Common myeloid progenitor, CD34-positive (primary cell): Measurements from ENCODE around the gene CDC42EP5.
"Not testable (repeated sequence)": the region's sequence is repeated elsewhere in the genome, so short reads cannot be mapped to it uniquely, and the experiment has no call there.

Experiments
- CTCF ChIA-PET: fragments of 350-600 bp; sonication (Branson Sonifier 250); formaldehyde crosslinking; loops from one replicate; lab custom pipeline; 2021; ENCODE audit warnings: antibody characterized with exemption; lab: Charles Lee
- POLR2A ChIA-PET: fragments of 350-600 bp; sonication (Branson Sonifier 250); formaldehyde crosslinking; loops from one replicate; lab custom pipeline; 2021; ENCODE audit warnings: antibody characterized with exemption; lab: Charles Lee
- DNase-seq, 3 donors: peaks; one replicate each; pipeline versions ENCODE4 v3.0.0 to v3.0.0-alpha.2; 2013
- H3K27ac ChIP-seq, 2 experiments: 1 replicate in 1 of 2; 2 replicates in 1 of 2; pipeline ENCODE4 v1.7.0; 2013; ENCODE audit warnings: inconsistent platforms in 2 of 2, low read length in 2 of 2, mild to moderate bottlenecking in 2 of 2, low read depth in 1 of 2, moderate library complexity in 1 of 2; ENCODE audit not compliant: severe bottlenecking in 2 of 2, insufficient read depth in 1 of 2, poor library complexity in 1 of 2
- H3K27me3 ChIP-seq, 5 experiments: replicated peaks in 2 of 5; 1 replicate in 3 of 5; 2 replicates in 2 of 5; pipeline versions ENCODE4 v1.6.1 to v1.7.0; 2013; ENCODE audit warnings: low read length in 4 of 5, mild to moderate bottlenecking in 2 of 5, moderate library complexity in 2 of 5, inconsistent platforms in 1 of 5; ENCODE audit not compliant: insufficient read depth in 5 of 5, control insufficient read depth in 4 of 5
- H3K36me3 ChIP-seq, 4 experiments: 1 replicate in 2 of 4; 2 replicates in 2 of 4; pipeline versions ENCODE4 v1.6.1 to v1.7.0; 2013; ENCODE audit warnings: low read length in 3 of 4, control low read depth in 1 of 4, mild to moderate bottlenecking in 1 of 4; ENCODE audit not compliant: control insufficient read depth in 4 of 4, insufficient read depth in 4 of 4
- H3K4me1 ChIP-seq, 4 experiments: 1 replicate in 3 of 4; 2 replicates in 1 of 4; pipeline versions ENCODE4 v1.6.1 to v1.7.1; 2013; ENCODE audit warnings: low read length in 3 of 4, mild to moderate bottlenecking in 3 of 4, control low read depth in 1 of 4, inconsistent platforms in 1 of 4, moderate library complexity in 1 of 4; ENCODE audit not compliant: control insufficient read depth in 4 of 4, insufficient read depth in 4 of 4; ENCODE audit errors: control extremely low read depth in 1 of 4
- H3K4me3 ChIP-seq, 7 experiments: 1 replicate in 4 of 7; 2 replicates in 3 of 7; pipeline versions ENCODE4 v1.5.1 to v1.7.0; 2013; ENCODE audit warnings: mild to moderate bottlenecking in 7 of 7, low read length in 6 of 7, moderate library complexity in 6 of 7, inconsistent platforms in 2 of 7, low read depth in 2 of 7, control low read depth in 1 of 7; ENCODE audit not compliant: insufficient read depth in 4 of 7, control insufficient read depth in 1 of 7; ENCODE audit errors: extremely low read depth in 1 of 7
- H3K9me3 ChIP-seq, 5 experiments: 1 replicate in 4 of 5; 2 replicates in 1 of 5; pipeline versions ENCODE4 v1.6.1 to v1.7.1; 2013; ENCODE audit warnings: low read length in 4 of 5, mild to moderate bottlenecking in 2 of 5, inconsistent platforms in 1 of 5, low read depth in 1 of 5, moderate library complexity in 1 of 5; ENCODE audit not compliant: control insufficient read depth in 4 of 5, insufficient read depth in 2 of 5; ENCODE audit errors: control extremely low read depth in 1 of 5
- WGBS: methylation state at CpG from one replicate; pipeline ENCODE4 v1.1.5; 2013; ENCODE audit not compliant: insufficient coverage; 5-methylcytosine and 5-hydroxymethylcytosine counted together

Gene CDC42EP5

DNA sequence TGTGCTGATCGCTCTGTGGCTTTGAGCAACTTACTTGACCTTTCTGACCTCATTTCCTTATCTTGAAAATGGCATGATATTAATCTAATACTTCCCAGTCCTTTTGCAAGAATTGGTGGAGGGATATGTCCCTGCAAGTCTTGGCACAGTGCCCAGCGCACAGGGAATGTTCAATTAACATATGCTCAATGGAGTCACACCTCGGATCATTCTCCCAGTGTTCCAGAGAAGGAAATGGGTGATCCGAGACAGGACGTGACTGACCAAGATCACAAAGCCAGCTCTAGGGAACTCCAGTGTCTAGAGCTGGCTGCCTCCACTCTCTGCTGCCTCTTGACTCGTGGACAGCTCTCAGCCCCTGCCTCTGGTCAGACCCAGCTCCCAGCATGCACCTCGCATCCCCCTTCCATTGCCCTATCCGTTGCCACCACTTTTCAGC is 3.6 kb downstream of the CDC42EP5 start:
- POLR2A ChIA-PET = no interaction called here
- DNase-seq = no peak
- Histone ChIP-seq H3K4me3 (no peak overlapping the region), H3K9me3 (no peaks in the 10 kb centered on the region), H3K4me1 (peaks cover 6 to 30% (median 23%) of the 10 kb centered on the region in 4 experiments), H3K27me3 (peaks cover 5 to 37% (median 11%) of the 10 kb centered on the region in 5 experiments), H3K36me3 (no peaks in the 10 kb centered on the region), H3K27ac (no peak overlapping the region)
- WGBS = 89% methylated on average over 7 of the region's 8 CpGs
- CTCF ChIA-PET = interaction anchor here (1.1 to 1.4 kb wide), 2 partner anchors 10 to 26 kb away, joined by 3 to 4 read pairs; no protein-coding TSS in a partner anchor

DNA sequence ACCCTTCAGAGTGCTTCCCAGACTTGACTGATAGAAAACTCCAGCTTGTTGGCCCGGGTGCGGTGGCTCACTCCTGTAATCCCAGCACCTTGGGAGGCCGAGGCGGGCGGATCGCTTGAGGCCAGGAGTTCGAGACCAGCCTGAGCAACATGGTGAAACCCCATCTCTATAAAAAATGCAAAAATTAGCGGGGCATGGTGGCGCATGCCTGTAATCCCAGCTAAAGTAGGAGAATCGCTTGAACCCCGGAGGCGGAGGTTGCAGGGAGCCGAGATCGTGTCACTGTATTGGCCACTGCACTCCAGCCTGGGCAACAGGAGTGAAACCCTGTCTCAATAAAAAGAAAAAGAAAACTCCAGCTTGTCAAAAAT is 7.0 kb downstream of the CDC42EP5 start:
- peaks cover 6 to 43% (median 37%) of the 10 kb centered on the region in 4 experiments for H3K4me1 ChIP-seq
- POLR2A ChIA-PET, H3K9me3 ChIP-seq, H3K27ac ChIP-seq, CTCF ChIA-PET, DNase-seq, H3K4me3 ChIP-seq: not testable (repeated sequence)
- peaks cover 5 to 25% (median 11%) of the 10 kb centered on the region in 5 experiments for H3K27me3 ChIP-seq
- WGBS = 100% methylated on average over 11 of the region's 14 CpGs
- H3K36me3 ChIP-seq = peaks cover 0 to 14% (median 6%) of the 10 kb centered on the region in 4 experiments

DNA sequence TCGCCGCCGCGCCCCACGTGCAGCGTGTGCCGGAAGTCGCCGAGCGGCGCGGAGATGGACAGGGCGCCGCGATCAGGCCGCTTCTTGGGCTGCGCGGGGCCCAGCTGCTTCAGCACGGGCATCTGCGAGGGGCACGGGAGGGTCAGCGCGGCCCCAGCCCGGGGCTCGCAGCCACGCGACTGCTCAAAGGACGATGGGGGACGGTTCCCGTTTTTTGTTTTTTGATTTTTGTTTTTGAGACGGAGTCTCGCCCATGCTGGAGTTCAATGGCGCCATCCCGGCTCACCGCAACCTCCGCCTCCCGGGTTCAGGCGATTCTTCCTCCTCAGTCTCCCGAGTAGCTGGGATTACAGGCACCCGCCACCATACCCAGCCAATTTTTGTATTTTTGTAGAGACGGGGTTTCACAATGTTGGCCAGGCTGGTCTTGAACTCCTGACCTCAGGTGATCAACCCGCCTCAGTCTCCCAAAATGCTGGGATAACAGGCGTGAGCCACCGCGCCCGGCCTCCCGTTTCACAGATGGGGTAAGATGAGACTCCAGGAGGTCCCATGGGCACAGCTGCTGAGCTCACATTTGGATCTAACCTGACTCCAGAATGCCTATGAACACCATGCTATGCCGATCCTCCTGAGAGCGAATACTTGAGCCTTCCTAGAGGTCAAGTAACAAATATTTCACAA is 7.5 kb downstream of the CDC42EP5 start:
- CTCF ChIA-PET = no interaction called here
- peaks cover 3 to 20% (median 7%) of the 10 kb centered on the region in 5 experiments for H3K27me3 ChIP-seq

DNA sequence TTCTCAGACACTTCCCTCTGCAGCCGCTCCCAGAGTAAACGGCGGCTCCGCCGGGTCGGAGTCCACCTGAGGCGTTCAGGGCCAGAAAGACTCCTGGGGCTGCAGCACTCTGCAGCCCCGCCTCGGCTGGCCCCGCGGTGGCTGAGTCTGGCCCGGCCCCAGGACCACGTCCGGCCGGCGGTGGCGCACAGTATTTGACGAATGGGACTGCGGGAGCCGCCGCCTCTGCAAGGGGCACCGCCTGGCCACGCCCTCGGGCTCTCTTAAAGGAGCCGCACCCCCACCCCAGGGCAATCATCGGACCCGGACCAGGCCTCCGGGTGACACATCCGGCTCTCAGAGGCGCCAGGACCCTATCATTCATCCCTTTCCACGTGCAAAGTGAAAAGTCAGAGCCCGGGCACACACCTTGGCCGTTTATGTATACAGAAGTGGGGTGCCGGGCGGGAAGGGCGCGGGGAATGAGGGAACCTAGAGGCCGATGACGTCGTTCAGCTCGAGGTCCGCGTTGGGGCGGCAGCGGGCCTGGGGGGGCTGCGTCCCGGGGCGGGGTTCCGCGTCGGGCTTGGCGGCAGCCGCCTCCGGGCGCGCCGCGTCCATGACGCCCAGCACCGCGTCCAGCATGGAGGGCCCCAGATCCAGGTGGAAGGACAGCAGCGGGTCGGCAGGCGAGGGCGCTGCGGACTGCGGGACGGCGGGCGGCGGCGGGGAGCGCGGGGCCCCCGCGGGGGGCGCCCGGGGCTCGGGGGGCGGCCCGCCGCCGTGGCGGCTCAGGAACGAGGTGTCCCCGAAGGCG is 8.3 kb downstream of the CDC42EP5 start:
- CTCF ChIA-PET = no interaction called here
- POLR2A ChIA-PET = no interaction called here
- peaks cover 0 to 42% (median 34%) of the 10 kb centered on the region in 4 experiments for H3K4me1 ChIP-seq
- H3K27me3 ChIP-seq = peaks cover 0 to 13% (median 5%) of the 10 kb centered on the region in 5 experiments
- H3K27ac ChIP-seq = peak overlapping the region in 1 of 2 experiments; percentile 66
- peak overlapping the region; percentile 53 to 91 (median 76) for H3K4me3 ChIP-seq
- WGBS = 4% methylated on average over 52 of the region's 87 CpGs
- no peaks in the 10 kb centered on the region for H3K9me3 ChIP-seq
- peak; percentile 82 to 91 (median 87) for DNase-seq
- peaks cover 0 to 24% (median 12%) of the 10 kb centered on the region in 4 experiments for H3K36me3 ChIP-seq

More for the DNA sequence above, 7.5 kb downstream of the CDC42EP5 start:
- DNase-seq = no peak
- POLR2A ChIA-PET = no interaction called here
- Histone ChIP-seq H3K27ac (no peak overlapping the region), H3K4me1 (peaks cover 3 to 38% (median 32%) of the 10 kb centered on the region in 4 experiments), H3K4me3 (peak overlapping the region in 3 of 7 experiments; percentile 4 to 91 (median 19)), H3K9me3 (no peaks in the 10 kb centered on the region), H3K36me3 (peaks cover 0 to 19% (median 8%) of the 10 kb centered on the region in 4 experiments)
- 69% methylated on average over 45 of the region's 49 CpGs for WGBS

DNA sequence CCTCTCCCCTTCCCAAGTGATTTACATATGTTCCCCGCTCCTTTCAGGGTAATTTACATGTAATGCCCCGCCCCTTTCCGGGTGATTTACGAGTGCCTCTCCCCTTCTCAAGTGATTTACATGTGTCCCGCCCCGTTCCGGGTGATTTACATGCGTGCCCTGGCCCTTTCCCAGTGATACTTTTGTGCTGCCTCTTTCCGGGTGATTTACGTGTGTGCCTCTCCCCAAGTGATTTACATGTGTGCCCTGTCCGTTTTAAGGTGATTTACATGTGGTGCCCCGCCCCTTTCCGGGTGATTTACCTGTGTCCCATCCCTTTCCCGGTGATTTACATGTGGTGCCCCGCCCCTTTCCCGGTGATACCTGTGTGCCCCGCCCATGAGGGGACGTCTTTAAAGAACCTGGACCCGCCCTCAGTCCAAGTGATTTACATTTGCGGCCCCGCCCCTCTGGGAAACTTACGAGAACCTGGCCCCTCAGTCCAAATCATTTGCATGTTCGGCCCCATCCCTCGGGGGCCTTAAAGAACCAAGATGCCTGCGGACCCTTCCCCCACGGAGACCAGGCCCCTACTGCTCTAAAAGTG is 9.0 kb downstream of the CDC42EP5 start:
- Histone ChIP-seq H3K27me3 (peaks cover 0 to 6% (median 0%) of the 10 kb centered on the region in 5 experiments), H3K27ac (peak overlapping the region; percentile 33 to 66), H3K4me3 (peak overlapping the region; percentile 53 to 91 (median 76)), H3K9me3 (no peaks in the 10 kb centered on the region), H3K36me3 (peaks cover 0 to 31% (median 18%) of the 10 kb centered on the region in 4 experiments), H3K4me1 (peaks cover 0 to 48% (median 36%) of the 10 kb centered on the region in 4 experiments)
- POLR2A ChIA-PET = interaction anchor here (2.2 to 2.3 kb wide), 2 partner anchors 15 to 17 kb away, joined by 5 to 10 read pairs; partner anchors contain the start of gene LENG8
- CTCF ChIA-PET = interaction anchor here (0.8 to 1.9 kb wide), 2 partner anchors 10 to 14 kb away, joined by 3 to 10 read pairs; no protein-coding TSS in a partner anchor
- DNase-seq = peak; percentile 92 to 96 (median 95)
- WGBS = under 1% methylated on average over 25 of the region's 26 CpGs

DNA sequence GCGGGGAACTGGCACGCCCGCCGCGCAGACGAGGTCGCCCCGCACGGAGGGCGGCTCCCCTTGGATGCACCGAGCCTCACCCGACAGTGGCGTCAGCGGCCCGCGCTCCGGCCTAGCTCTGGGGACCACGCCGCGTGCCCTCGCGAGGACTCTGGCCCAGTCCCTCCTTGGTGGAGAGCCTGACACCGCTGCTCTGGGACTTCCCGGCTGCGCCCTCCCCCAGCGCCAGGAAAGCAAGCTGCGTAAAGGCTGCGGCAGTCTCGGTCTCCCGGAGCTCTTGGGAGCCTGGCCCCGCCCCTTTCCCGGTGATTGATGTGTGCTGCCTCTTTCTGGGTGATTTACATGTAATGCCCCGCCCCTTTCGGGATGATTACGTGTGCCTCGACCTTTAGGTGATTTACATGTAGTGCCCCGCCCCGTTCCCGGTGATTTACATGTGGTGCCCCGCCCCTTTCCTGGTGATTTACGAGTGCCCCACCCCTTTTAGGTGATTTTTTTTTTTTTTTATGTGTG is 9.5 kb downstream of the CDC42EP5 start, which contains the start of gene LENG9:
LENG9 (minus strand) TSS at position 248 of the 513 bp plus-strand sequence. CDS start 252 bp downstream, outside the sequence.
- peaks cover under 1 to 36% (median 23%) of the 10 kb centered on the region in 4 experiments for H3K36me3 ChIP-seq
- peak within 1 kb of the TSS; percentile 33 to 66 for H3K27ac ChIP-seq
- WGBS = 0% methylated on average over 37 of the region's 41 CpGs
- H3K4me3 ChIP-seq = peak within 1 kb of the TSS; percentile 53 to 91 (median 76)
- POLR2A ChIA-PET = interaction anchor here (2.2 to 2.3 kb wide), 2 partner anchors 14 to 16 kb away, joined by 5 to 10 read pairs; partner anchors contain the start of gene LENG8
- peak; percentile 99 for DNase-seq
- H3K27me3 ChIP-seq = peaks cover 0 to 5% (median 0%) of the 10 kb centered on the region in 5 experiments
- peaks cover 0 to 51% (median 38%) of the 10 kb centered on the region in 4 experiments for H3K4me1 ChIP-seq
- CTCF ChIA-PET = interaction anchor here (0.8 to 1.9 kb wide), 2 partner anchors 10 to 14 kb away, joined by 3 to 10 read pairs; no protein-coding TSS in a partner anchor
- no peaks in the 10 kb centered on the region for H3K9me3 ChIP-seq
